ENCODE results near the gene PDCD2.
"Not testable (repeated sequence)": the region's sequence is repeated elsewhere in the genome, so short reads cannot be mapped to it uniquely, and the experiment has no call there.

The PDCD2 gene

GRCh38 chr6:170584181-170584953, at the start of gene PDCD2:
Gene PDCD2 (minus strand): TSS chr6:170584637. CDS start chr6:170584581, 56 bp downstream.
- TF ChIP-seq SUZ12 (IDR thresholded peaks at IDR 0.05; ENCODE audit: extremely low read depth, insufficient read depth, insufficient read length) (no peak), YY1 (IDR thresholded peaks at IDR 0.05; ENCODE audit: insufficient read depth, insufficient read length) (no peak), ZNF274 (IDR thresholded peaks at IDR 0.05; ENCODE audit: low read depth, low read length) (no peak)
- H3K27me3 ChIP-seq (ENCODE audit: insufficient read depth, insufficient read length): no peaks in the 10 kb centered on the region
- peaks cover 37% of the 10 kb centered on the region for H3K36me3 ChIP-seq (ENCODE audit: insufficient read depth, insufficient read length, low read length)
- 0 out of 2 replicates have a peak, but pooled peaks cover under 1% of the 10 kb centered on the region for H3K9me3 ChIP-seq (ENCODE audit: insufficient read depth, low read length)
- peak within 1 kb of the TSS; percentile 93 for H3K4me3 ChIP-seq (ENCODE audit: insufficient read length, low read depth)
- peak within 1 kb of the TSS; percentile 95 for H3K9ac ChIP-seq (ENCODE audit: insufficient read length, low read depth)
- no peaks in the 10 kb centered on the region for H3K4me1 ChIP-seq (ENCODE audit: insufficient read depth, insufficient read length)
- DNase-seq (ENCODE audit: low read depth, low spot score): peak; percentile 65

DNA sequence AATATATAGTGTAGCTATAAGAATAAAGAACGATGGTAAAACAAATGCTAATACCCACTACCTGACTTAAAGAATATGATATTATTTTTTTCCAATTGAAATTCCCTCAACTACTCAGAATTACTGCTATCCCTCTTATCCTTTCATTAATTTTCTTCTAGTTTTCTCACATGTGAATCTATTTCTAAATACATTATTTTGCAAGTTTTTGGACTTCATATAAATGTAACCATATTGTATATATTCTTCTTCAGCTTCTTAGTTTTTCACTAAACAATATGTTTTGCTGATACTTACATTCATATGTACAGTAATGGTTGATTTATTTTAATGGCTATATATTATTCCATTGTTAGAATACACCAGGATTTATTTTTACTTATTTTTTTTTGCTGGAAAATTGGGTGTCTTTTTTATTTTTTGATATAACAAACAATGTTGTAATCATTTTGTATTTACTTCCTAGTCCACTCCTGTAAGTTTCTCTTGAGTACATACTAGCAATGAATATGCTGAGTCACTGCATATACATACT, 31.6 kb upstream of the PDCD2 start:
- not testable (repeated sequence) for H3K27me3 ChIP-seq (ENCODE audit: insufficient read depth, insufficient read length); H3K9ac ChIP-seq (ENCODE audit: insufficient read length, low read depth); H3K4me1 ChIP-seq (ENCODE audit: insufficient read depth, insufficient read length); H3K9me3 ChIP-seq (ENCODE audit: insufficient read depth, low read length); DNase-seq (ENCODE audit: low read depth, low spot score); H3K4me3 ChIP-seq (ENCODE audit: insufficient read length, low read depth); H3K36me3 ChIP-seq (ENCODE audit: insufficient read depth, insufficient read length, low read length)

- H3K36me3 ChIP-seq (ENCODE audit: insufficient read depth, insufficient read length, low read length); H3K27me3 ChIP-seq (ENCODE audit: insufficient read depth, insufficient read length); H3K4me1 ChIP-seq (ENCODE audit: insufficient read depth, insufficient read length); H3K9ac ChIP-seq (ENCODE audit: insufficient read length, low read depth); DNase-seq (ENCODE audit: low read depth, low spot score); H3K9me3 ChIP-seq (ENCODE audit: insufficient read depth, low read length); H3K4me3 ChIP-seq (ENCODE audit: insufficient read length, low read depth): not testable (repeated sequence)
Measured at GRCh38 chr6:170612256-170612804, 27.9 kb upstream of the PDCD2 start.

- H3K9ac ChIP-seq (ENCODE audit: insufficient read length, low read depth); H3K9me3 ChIP-seq (ENCODE audit: insufficient read depth, low read length); DNase-seq (ENCODE audit: low read depth, low spot score): not testable (repeated sequence)
Measured at GRCh38 chr6:170609225-170609624, 24.8 kb upstream of the PDCD2 start.

GRCh38 chr6:170605574-170606259, 21.3 kb upstream of the PDCD2 start:
- Histone ChIP-seq H3K27me3 (ENCODE audit: insufficient read depth, insufficient read length) (no peaks in the 10 kb centered on the region), H3K9ac (ENCODE audit: insufficient read length, low read depth) (no peak overlapping the region), H3K4me3 (ENCODE audit: insufficient read length, low read depth) (no peak overlapping the region), H3K9me3 (ENCODE audit: insufficient read depth, low read length) (no peaks in the 10 kb centered on the region), H3K4me1 (ENCODE audit: insufficient read depth, insufficient read length) (no peaks in the 10 kb centered on the region), H3K36me3 (ENCODE audit: insufficient read depth, insufficient read length, low read length) (no peaks in the 10 kb centered on the region)
- TF ChIP-seq ZNF274 (IDR thresholded peaks at IDR 0.05; ENCODE audit: low read depth, low read length) (no peak), YY1 (IDR thresholded peaks at IDR 0.05; ENCODE audit: insufficient read depth, insufficient read length) (no peak), SUZ12 (IDR thresholded peaks at IDR 0.05; ENCODE audit: extremely low read depth, insufficient read depth, insufficient read length) (no peak)
- no peak for DNase-seq (ENCODE audit: low read depth, low spot score)

More at GRCh38 chr6:170609225-170609624, 24.8 kb upstream of the PDCD2 start:
- not testable (repeated sequence) for H3K27me3 ChIP-seq (ENCODE audit: insufficient read depth, insufficient read length); H3K36me3 ChIP-seq (ENCODE audit: insufficient read depth, insufficient read length, low read length); H3K4me3 ChIP-seq (ENCODE audit: insufficient read length, low read depth); H3K4me1 ChIP-seq (ENCODE audit: insufficient read depth, insufficient read length)

DNA sequence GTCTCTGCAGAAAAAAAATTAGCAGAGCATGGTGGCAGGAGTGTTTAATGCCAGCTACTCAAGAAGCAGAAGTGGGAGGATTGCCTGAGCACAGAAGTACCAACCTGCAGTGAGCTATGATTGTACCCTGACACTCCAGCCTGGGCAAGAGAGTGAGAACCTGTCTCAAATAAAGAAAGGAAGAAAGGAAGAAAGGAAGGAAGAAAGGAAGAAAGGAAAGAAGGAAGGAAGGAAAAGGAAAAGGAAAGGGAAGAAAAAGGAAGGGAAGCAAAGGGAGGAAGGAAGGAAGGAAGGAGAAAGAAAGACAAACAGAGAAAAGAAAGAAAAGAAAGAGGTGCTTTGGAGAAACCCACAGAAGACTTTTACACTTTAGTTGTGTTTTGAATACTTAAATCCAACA, 12.8 kb upstream of the PDCD2 start:
- Histone ChIP-seq H3K4me3 (ENCODE audit: insufficient read length, low read depth) (no peak overlapping the region), H3K9me3 (ENCODE audit: insufficient read depth, low read length) (peaks cover 15% of the 10 kb centered on the region), H3K9ac (ENCODE audit: insufficient read length, low read depth) (no peak overlapping the region), H3K27me3 (ENCODE audit: insufficient read depth, insufficient read length) (no peaks in the 10 kb centered on the region), H3K4me1 (ENCODE audit: insufficient read depth, insufficient read length) (no peaks in the 10 kb centered on the region), H3K36me3 (ENCODE audit: insufficient read depth, insufficient read length, low read length) (no peaks in the 10 kb centered on the region)
- TF ChIP-seq YY1 (IDR thresholded peaks at IDR 0.05; ENCODE audit: insufficient read depth, insufficient read length) (no peak), ZNF274 (IDR thresholded peaks at IDR 0.05; ENCODE audit: low read depth, low read length) (no peak), SUZ12 (IDR thresholded peaks at IDR 0.05; ENCODE audit: extremely low read depth, insufficient read depth, insufficient read length) (no peak)
- DNase-seq (ENCODE audit: low read depth, low spot score): no peak

GRCh38 chr6:170596426-170596825, 12.0 kb upstream of the PDCD2 start:
- no peaks in the 10 kb centered on the region for H3K36me3 ChIP-seq (ENCODE audit: insufficient read depth, insufficient read length, low read length)
- DNase-seq (ENCODE audit: low read depth, low spot score): no peak
- TF ChIP-seq YY1 (IDR thresholded peaks at IDR 0.05; ENCODE audit: insufficient read depth, insufficient read length) (no peak), ZNF274 (IDR thresholded peaks at IDR 0.05; ENCODE audit: low read depth, low read length) (no peak), SUZ12 (IDR thresholded peaks at IDR 0.05; ENCODE audit: extremely low read depth, insufficient read depth, insufficient read length) (no peak)
- no peaks in the 10 kb centered on the region for H3K27me3 ChIP-seq (ENCODE audit: insufficient read depth, insufficient read length)
- H3K9ac ChIP-seq (ENCODE audit: insufficient read length, low read depth): no peak overlapping the region
- no peaks in the 10 kb centered on the region for H3K4me1 ChIP-seq (ENCODE audit: insufficient read depth, insufficient read length)
- H3K9me3 ChIP-seq (ENCODE audit: insufficient read depth, low read length): peaks cover 20% of the 10 kb centered on the region
- H3K4me3 ChIP-seq (ENCODE audit: insufficient read length, low read depth): no peak overlapping the region
